Uterus (tissue), 4 donors: Measurements from ENCODE around the gene PARP6. TPM values are rescaled to one million over a fixed set of nuclear protein-coding genes. Genes with fewer than 3 reads are reported as not detected.

Experiments used
- DNase-seq, 2 donors: peaks; one replicate each; pipeline ENCODE4 v3.0.0-alpha.2; 2019 to 2020
- H3K27ac ChIP-seq, 2 donors: fragments of 200-600 bp; sonication (generic); 1 replicate in 1 of 2; 2 replicates in 1 of 2; pipeline ENCODE4 v1.5.1; 2016 to 2018
- H3K27me3 ChIP-seq, 2 donors: fragments of 200-600 bp; sonication (generic); one replicate each; pipeline ENCODE4 v1.5.1; 2018 to 2019; ENCODE audit warnings: control low read depth in 1 of 2
- H3K36me3 ChIP-seq, 2 donors: fragments of 200-600 bp; sonication (generic); one replicate each; pipeline ENCODE4 v1.5.1; 2019; ENCODE audit warnings: control low read depth in 1 of 2
- H3K4me1 ChIP-seq, 2 donors: fragments of 200-600 bp; sonication (generic); one replicate each; pipeline ENCODE4 v1.5.1; 2018 to 2019; ENCODE audit warnings: control low read depth in 1 of 2
- H3K4me3 ChIP-seq, 2 donors: fragments of 200-600 bp; sonication (generic); 1 replicate in 1 of 2; 2 replicates in 1 of 2; pipeline ENCODE4 v1.5.1; 2018 to 2019; ENCODE audit warnings: mild to moderate bottlenecking in 1 of 2
- H3K9me3 ChIP-seq, 2 donors: fragments of 200-600 bp; sonication (generic); one replicate each; pipeline ENCODE4 v1.5.1; 2019; ENCODE audit warnings: control low read depth in 1 of 2
- POLR2A ChIP-seq, 2 donors: fragments of 450-650 bp; IDR thresholded peaks; one replicate each; pipeline ENCODE4 v1.6.1; 2016; ENCODE audit warnings: antibody characterized with exemption in 2 of 2, mild to moderate bottlenecking in 1 of 2, moderate library complexity in 1 of 2
- intact Hi-C: fragments of 100-400 bp; cut with DNase I; formaldehyde crosslinking; loops from one replicate; pipeline ENCODE4 v1.15.1; 2023; ENCODE audit warnings: low total_unique reads
- total RNA-seq, 4 donors: library from RNA; depleted of rRNA in 3 of 4; stranded (reverse); fragments of >200 nt in 3 of 4; gene quantifications; one replicate each; pipeline versions ENCODE4 v1.1.0 to v1.2.4, GENCODE V29; 2014 to 2023
- TF ChIP-seq, protein P1 (sequence below), 4 experiments: fragments of 200-600 bp in 2 of 4; fragments of 450-650 bp in 2 of 4; sonication (generic) in 2 of 4; IDR thresholded peaks; one replicate each; pipeline ENCODE4 v1.5.1; 2016 to 2019; ENCODE audit warnings: antibody characterized with exemption in 4 of 4, mild to moderate bottlenecking in 2 of 4, moderate library complexity in 1 of 4
- donor health status: DM: yes; HTN: yes; CAD: no.

PARP6 gene
- total RNA-seq, 4 donors from 2014 or later: 32.1 to 111 (median 55.6) TPM

DNA sequence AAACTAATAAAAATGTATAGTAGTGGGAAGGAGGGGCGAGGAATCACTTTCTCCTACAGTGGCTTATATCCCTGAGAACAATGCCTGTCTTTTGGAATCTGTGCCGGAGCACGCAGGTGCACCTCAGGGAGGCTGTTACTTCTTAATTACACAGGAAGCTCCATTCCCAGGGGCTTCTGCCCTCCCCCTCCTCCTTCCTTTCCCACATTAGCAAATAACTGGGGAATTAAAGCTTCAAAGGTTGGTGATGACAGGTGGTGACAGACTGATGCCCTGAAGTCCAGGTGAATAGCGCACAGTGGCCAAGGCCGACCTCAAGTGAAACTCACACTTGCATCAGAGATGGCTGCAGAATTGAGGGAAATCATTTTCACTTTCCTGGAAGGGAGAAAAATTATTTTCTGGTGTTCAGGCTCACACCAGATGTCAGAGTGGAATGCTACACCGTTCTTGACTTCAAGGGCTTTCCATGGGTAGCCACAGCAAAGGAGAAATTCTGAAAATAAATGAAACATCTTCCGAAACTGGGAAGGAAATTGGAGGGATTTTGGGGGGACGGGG lies 78.4 kb downstream of the PARP6 start:
- H3K27me3 ChIP-seq: peaks cover 0 to 11% of the 10 kb centered on the region in 2 donors
- no peak overlapping the region for H3K27ac ChIP-seq
- no peak for DNase-seq
- H3K4me3 ChIP-seq: no peak overlapping the region
- intact Hi-C loops: no loop called here
- H3K4me1 ChIP-seq: peaks cover 0 to 5% of the 10 kb centered on the region in 2 donors
- H3K9me3 ChIP-seq: no peaks in the 10 kb centered on the region
- no peaks in the 10 kb centered on the region for H3K36me3 ChIP-seq
- TF ChIP-seq POLR2A (IDR thresholded peaks at IDR 0.05): no peak

DNA sequence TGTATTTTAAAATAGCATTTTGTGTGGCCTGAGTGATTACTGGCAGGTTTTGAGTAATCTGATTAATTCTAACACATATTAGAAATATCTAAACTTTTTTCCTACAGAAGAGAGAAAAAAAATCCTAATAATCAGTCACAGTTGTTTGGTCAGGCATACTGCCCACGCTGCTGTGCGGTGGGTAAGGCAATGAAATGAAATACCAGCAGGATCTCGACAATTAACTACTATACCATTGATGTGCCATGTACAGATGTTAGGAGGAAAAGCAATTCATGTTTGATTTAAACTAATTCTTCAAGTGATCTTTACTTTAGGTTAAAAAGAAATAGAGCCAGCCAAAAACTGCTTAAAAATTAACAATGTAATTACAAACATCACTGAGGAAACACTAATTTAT lies 79.9 kb downstream of the PARP6 start:
- no peak for DNase-seq
- intact Hi-C loops: no loop called here

More for the DNA sequence above, 79.9 kb downstream of the PARP6 start:
- Histone ChIP-seq H3K36me3 (no peaks in the 10 kb centered on the region), H3K4me3 (no peak overlapping the region), H3K9me3 (no peaks in the 10 kb centered on the region), H3K4me1 (peaks cover 0 to 5% of the 10 kb centered on the region in 2 donors), H3K27me3 (peaks cover 0 to 10% of the 10 kb centered on the region in 2 donors), H3K27ac (no peak overlapping the region)
- no peak for TF ChIP-seq POLR2A (IDR thresholded peaks at IDR 0.05)
- TF ChIP-seq, protein P1, sequence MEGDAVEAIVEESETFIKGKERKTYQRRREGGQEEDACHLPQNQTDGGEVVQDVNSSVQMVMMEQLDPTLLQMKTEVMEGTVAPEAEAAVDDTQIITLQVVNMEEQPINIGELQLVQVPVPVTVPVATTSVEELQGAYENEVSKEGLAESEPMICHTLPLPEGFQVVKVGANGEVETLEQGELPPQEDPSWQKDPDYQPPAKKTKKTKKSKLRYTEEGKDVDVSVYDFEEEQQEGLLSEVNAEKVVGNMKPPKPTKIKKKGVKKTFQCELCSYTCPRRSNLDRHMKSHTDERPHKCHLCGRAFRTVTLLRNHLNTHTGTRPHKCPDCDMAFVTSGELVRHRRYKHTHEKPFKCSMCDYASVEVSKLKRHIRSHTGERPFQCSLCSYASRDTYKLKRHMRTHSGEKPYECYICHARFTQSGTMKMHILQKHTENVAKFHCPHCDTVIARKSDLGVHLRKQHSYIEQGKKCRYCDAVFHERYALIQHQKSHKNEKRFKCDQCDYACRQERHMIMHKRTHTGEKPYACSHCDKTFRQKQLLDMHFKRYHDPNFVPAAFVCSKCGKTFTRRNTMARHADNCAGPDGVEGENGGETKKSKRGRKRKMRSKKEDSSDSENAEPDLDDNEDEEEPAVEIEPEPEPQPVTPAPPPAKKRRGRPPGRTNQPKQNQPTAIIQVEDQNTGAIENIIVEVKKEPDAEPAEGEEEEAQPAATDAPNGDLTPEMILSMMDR (IDR thresholded peaks at IDR 0.05): no peak

Other genes starting within 250 kb of the PARP6 start
- 100 to 1,000 TPM in 2 of 4 donors, 10 to 100 TPM in 2; 45.6 to 141 (median 90.0) TPM for gene MYO9A, start 154.4 kb downstream of the PARP6 start, total RNA-seq
- 1 to 10 TPM in 3 of 4 donors, under 1 TPM in 1; 0.77 to 5.6 (median 3.5) TPM for gene SENP8, start 154.2 kb downstream of the PARP6 start, total RNA-seq
- 1 to 10 TPM in 1 of 4 donors, under 1 TPM in 1, not detected in 2; 0.67 to 4.1 TPM for gene GRAMD2A, start 74.8 kb downstream of the PARP6 start, total RNA-seq
- 100 to 1,000 TPM; 101 to 443 (median 191) TPM for gene PKM, start 41.4 kb downstream of the PARP6 start, total RNA-seq
- 10 to 100 TPM in 1 of 4 donors, 1 to 10 TPM in 3; 1.9 to 12.3 (median 5.6) TPM for gene CELF6, start 47.6 kb upstream of the PARP6 start, total RNA-seq
- gene HEXA, start 103.5 kb upstream of the PARP6 start, total RNA-seq: 10 to 100 TPM; 14.9 to 86.0 (median 52.9) TPM
- gene TMEM202, start 125.8 kb upstream of the PARP6 start, total RNA-seq: not detected
- gene ARIH1, start 201.8 kb upstream of the PARP6 start, total RNA-seq: 100 to 1,000 TPM in 1 of 4 donors, 10 to 100 TPM in 3; 28.2 to 215 (median 53.7) TPM